Suprapubic skin (tissue), 4 donors: ENCODE data around the gene WDFY4. TPM values are rescaled to one million over a fixed set of nuclear protein-coding genes. Genes with fewer than 3 reads are reported as not detected.

ENCODE experiments used
- DNase-seq, 2 donors: peaks; one replicate each; pipeline ENCODE4 v3.0.0-alpha.2; 2019; ENCODE audit warnings: low spot score in 2 of 2
- H3K27ac ChIP-seq: fragments of 200-600 bp; sonication (generic); one replicate; pipeline ENCODE4 v1.5.1; 2019
- H3K27me3 ChIP-seq: fragments of 200-600 bp; sonication (generic); one replicate; pipeline ENCODE4 v1.5.1; 2019
- H3K36me3 ChIP-seq: fragments of 200-600 bp; sonication (generic); one replicate; pipeline ENCODE4 v1.5.1; 2019
- H3K4me1 ChIP-seq: fragments of 200-600 bp; sonication (generic); one replicate; pipeline ENCODE4 v1.5.1; 2019
- H3K4me3 ChIP-seq: fragments of 200-600 bp; sonication (generic); one replicate; pipeline ENCODE4 v1.5.1; 2019; ENCODE audit warnings: mild to moderate bottlenecking
- H3K9me3 ChIP-seq: fragments of 200-600 bp; sonication (generic); one replicate; pipeline ENCODE4 v1.5.1; 2019
- EP300 ChIP-seq: sonication (generic); formaldehyde crosslinking; IDR thresholded peaks from one replicate; pipeline ENCODE4 v1.6.1; 2017; ENCODE audit warnings: antibody characterized with exemption
- POLR2A ChIP-seq, 2 donors: fragments of 450-650 bp; IDR thresholded peaks; one replicate each; pipeline ENCODE4 v1.6.1; 2017; ENCODE audit warnings: antibody characterized with exemption in 2 of 2, mild to moderate bottlenecking in 2 of 2, moderate library complexity in 2 of 2
- POLR2AphosphoS5 ChIP-seq, 3 donors: sonication (generic); formaldehyde crosslinking; IDR thresholded peaks; one replicate each; pipeline ENCODE4 v1.6.1; 2017; ENCODE audit warnings: antibody characterized with exemption in 3 of 3
- WGBS: methylation state at CpG from one replicate; pipeline ENCODE4 v1.1.5; 2018; 5-methylcytosine and 5-hydroxymethylcytosine counted together
- total RNA-seq, 4 donors: library from RNA; depleted of rRNA; stranded (reverse); fragments of >200 nt; gene quantifications; one replicate each; pipeline ENCODE4 v1.1.0, GENCODE V29; 2016
- TF ChIP-seq, protein P1 (sequence below), 2 donors: fragments of 200-600 bp in 1 of 2; fragments of 450-650 bp in 1 of 2; sonication (generic) in 1 of 2; IDR thresholded peaks; one replicate each; pipeline ENCODE4 v1.5.1; 2016 to 2019; ENCODE audit warnings: antibody characterized with exemption in 2 of 2, mild to moderate bottlenecking in 1 of 2, moderate library complexity in 1 of 2

WDFY4 gene
- total RNA-seq, 4 donors from 2014 or later, result 0.57 to 2.9 (median 1.0) TPM

DNA sequence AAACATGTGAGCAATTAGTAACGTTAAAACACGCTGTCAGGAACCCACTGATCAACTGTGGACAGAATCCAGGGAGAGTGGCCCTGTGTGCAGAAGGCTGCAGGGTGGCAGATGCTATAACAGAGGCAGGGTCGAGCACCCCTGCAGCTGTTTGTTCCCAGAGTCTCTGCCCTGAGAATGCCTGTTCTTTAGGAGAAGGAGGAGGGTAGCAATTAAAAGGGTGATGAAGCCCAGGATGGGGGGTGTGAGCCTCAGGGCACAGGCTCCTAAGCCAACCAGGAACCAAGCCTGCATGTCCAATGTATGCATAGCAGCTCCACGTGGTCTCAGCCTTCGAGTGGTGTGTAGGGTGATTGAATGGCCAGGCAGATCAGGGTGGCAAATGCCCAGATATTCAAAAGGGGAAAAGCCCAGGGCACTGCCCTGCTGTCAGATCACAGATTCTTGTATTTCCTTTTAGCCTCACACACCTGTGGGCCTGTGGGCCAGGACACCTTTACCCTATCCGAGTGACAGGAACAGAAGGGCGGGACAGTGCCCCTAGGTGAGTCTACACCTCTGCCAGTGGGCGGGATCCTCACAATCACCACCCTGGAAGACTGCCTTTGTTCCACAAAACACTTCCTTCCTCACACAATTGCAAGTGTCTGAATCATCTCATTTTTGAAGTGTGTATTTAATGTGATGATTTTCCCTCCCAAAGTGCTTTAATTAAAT, 7.3 kb downstream of the WDFY4 start:
- WGBS, result 41% methylated on average over 8 of the region's 8 CpGs

GRCh38 chr10:48692748-48693147, 8.1 kb downstream of the WDFY4 start:
- no peak overlapping the region for H3K27ac ChIP-seq
- 87% methylated on average over 4 of the region's 4 CpGs for WGBS
- DNase-seq, result no peak

More for the DNA sequence above, 7.3 kb downstream of the WDFY4 start:
- DNase-seq, result no peak
- Histone ChIP-seq H3K27me3 (no peaks in the 10 kb centered on the region), H3K36me3 (no peaks in the 10 kb centered on the region), H3K27ac (no peak overlapping the region), H3K9me3 (no peaks in the 10 kb centered on the region), H3K4me3 (no peak overlapping the region), H3K4me1 (no peaks in the 10 kb centered on the region)
- TF ChIP-seq POLR2AphosphoS5 (IDR thresholded peaks at IDR 0.05) (no peak), EP300 (no peak), POLR2A (IDR thresholded peaks at IDR 0.05) (no peak)
- TF ChIP-seq, protein P1, sequence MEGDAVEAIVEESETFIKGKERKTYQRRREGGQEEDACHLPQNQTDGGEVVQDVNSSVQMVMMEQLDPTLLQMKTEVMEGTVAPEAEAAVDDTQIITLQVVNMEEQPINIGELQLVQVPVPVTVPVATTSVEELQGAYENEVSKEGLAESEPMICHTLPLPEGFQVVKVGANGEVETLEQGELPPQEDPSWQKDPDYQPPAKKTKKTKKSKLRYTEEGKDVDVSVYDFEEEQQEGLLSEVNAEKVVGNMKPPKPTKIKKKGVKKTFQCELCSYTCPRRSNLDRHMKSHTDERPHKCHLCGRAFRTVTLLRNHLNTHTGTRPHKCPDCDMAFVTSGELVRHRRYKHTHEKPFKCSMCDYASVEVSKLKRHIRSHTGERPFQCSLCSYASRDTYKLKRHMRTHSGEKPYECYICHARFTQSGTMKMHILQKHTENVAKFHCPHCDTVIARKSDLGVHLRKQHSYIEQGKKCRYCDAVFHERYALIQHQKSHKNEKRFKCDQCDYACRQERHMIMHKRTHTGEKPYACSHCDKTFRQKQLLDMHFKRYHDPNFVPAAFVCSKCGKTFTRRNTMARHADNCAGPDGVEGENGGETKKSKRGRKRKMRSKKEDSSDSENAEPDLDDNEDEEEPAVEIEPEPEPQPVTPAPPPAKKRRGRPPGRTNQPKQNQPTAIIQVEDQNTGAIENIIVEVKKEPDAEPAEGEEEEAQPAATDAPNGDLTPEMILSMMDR (IDR thresholded peaks at IDR 0.05), result no peak

GRCh38 chr10:48693206-48693605, 8.5 kb downstream of the WDFY4 start:
- WGBS, result 75% methylated on average over 4 of the region's 4 CpGs
- no peaks in the 10 kb centered on the region for H3K36me3 ChIP-seq
- no peak for DNase-seq

More at GRCh38 chr10:48692748-48693147, 8.1 kb downstream of the WDFY4 start:
- Histone ChIP-seq H3K27me3 (no peaks in the 10 kb centered on the region), H3K4me1 (no peaks in the 10 kb centered on the region), H3K9me3 (no peaks in the 10 kb centered on the region), H3K36me3 (no peaks in the 10 kb centered on the region), H3K4me3 (no peak overlapping the region)
- TF ChIP-seq, protein P1 (IDR thresholded peaks at IDR 0.05), result no peak
- TF ChIP-seq EP300, result no peak
- TF ChIP-seq POLR2A (IDR thresholded peaks at IDR 0.05), result no peak
- no peak for TF ChIP-seq POLR2AphosphoS5 (IDR thresholded peaks at IDR 0.05)

GRCh38 chr10:48694371-48695030, 9.8 kb downstream of the WDFY4 start:
- no peaks in the 10 kb centered on the region for H3K27me3 ChIP-seq
- no peak for DNase-seq
- H3K4me3 ChIP-seq, result no peak overlapping the region
- no peaks in the 10 kb centered on the region for H3K4me1 ChIP-seq
- WGBS, result 90% methylated on average over 7 of the region's 7 CpGs
- TF ChIP-seq POLR2AphosphoS5 (IDR thresholded peaks at IDR 0.05) (no peak), POLR2A (IDR thresholded peaks at IDR 0.05) (no peak), EP300 (no peak)
- TF ChIP-seq, protein P1 (IDR thresholded peaks at IDR 0.05), result no peak
- no peak overlapping the region for H3K27ac ChIP-seq
- H3K36me3 ChIP-seq, result no peaks in the 10 kb centered on the region
- H3K9me3 ChIP-seq, result no peaks in the 10 kb centered on the region

More at GRCh38 chr10:48693206-48693605, 8.5 kb downstream of the WDFY4 start:
- no peaks in the 10 kb centered on the region for H3K9me3 ChIP-seq
- H3K4me1 ChIP-seq, result no peaks in the 10 kb centered on the region
- TF ChIP-seq POLR2AphosphoS5 (IDR thresholded peaks at IDR 0.05) (no peak), POLR2A (IDR thresholded peaks at IDR 0.05) (no peak), EP300 (no peak)
- TF ChIP-seq, protein P1 (IDR thresholded peaks at IDR 0.05), result no peak
- no peak overlapping the region for H3K27ac ChIP-seq
- no peak overlapping the region for H3K4me3 ChIP-seq
- no peaks in the 10 kb centered on the region for H3K27me3 ChIP-seq
